ENCODE results near the gene CD3G.
A peak's percentile ranks its signal among the peaks of the same experiment; 100 is the strongest.
"Not testable (repeated sequence)": the region's sequence is repeated elsewhere in the genome, so short reads cannot be mapped to it uniquely, and the experiment has no call there.

The CD3G gene

DNA sequence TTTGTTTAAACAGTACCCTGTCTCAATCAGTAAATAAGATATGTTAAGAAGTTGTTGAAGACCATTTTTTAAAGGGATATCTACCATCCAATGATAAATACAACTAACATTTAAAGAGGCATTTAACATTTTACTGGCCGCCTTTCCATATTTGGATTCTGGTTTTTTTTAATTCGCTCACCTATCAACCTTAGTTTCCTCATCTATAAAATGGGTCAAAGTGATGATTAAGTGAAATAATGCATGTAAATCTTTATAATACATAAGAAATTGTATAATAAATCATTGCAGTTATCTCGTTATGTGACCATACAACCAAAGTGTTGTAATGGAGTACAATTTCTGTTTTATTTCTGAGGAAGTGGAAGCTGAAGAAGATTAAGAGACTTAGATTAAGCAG is 39.5 kb downstream of the CD3G start:
- no peak for DNase-seq

GRCh38 chr11:118396097-118396501 is 52.0 kb downstream of the CD3G start:
- DNase-seq, result no peak

- DNase-seq, result no peak
These were observed 53.3 kb downstream of the CD3G start for GRCh38 chr11:118397448-118397847.

DNA sequence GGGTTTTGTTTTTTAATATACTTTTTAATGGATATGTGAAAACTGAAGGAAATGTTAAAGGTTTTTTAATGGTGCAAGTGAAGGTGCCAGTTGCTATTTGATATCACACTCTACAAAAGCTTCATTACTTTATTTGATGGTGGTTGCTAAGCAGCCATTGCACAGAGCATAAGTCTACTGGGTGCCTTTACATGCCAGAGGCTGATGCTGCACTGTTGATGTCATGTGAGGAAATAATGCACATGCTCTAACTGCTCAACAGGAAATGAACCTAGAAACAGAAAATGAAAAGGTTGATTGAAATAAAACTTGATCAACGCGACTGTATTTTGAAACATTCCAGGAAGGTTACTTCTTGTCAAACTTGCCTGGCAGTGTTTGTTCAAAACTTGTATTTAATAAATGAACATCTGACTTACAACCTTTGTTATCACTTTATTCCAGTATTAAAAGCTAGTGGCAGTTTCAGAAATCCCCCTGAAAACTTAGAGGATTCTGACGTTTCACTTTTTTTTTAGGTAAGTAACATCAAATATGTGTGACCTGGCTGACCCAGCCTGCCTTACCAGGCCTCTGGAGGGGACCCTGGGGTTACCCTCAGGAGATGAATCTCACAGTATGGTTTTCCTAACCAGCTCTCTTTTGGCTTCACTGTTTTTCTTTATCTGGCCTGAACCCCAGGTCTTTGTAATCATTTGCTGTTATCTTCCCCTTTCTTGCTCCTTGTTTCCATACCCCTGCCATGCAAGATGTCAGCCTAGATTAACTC is 54.8 kb downstream of the CD3G start:
- no peak for DNase-seq

DNA sequence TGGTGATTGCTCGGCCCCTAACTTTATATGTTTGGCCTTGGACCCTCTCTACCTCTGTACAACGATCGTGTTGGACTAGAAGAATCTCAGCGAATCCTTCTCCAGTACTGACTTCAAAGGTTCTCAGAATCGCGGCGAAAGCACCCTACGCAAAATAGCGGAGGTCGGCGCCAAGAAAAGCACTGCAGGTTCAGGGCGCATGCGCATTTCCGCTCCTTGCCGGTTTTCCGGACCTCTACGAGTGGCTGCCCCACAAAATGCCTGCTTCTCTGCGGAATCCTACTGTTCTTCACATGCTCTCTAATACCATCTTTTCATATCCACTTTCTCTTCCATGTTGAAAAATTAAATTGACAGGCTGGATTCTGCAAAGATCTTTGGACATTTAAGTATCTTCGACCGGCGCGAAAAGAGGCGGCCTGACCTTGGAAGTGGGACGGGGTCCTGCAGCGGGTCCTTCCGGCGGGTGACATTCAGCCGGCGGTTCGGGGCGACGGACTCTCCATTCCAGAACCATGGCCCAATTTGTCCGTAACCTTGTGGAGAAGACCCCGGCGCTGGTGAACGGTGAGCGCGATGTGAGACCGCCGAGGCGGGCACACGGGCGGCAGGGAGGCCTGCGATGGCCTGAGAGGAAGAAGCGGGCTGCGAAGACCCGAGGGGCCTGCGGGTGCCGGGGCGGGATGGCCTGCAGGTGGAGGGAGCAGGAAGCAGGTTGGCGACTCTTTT is 57.2 kb downstream of the CD3G start, which contains the start of gene ATP5MG:
Gene ATP5MG, plus strand, starts transcription at position 456 of the 729 bp plus-strand sequence. Its CDS starts 60 bp downstream, at position 516.
- DNase-seq, result peak; percentile 90

- peak; percentile 75 for DNase-seq
These were observed 57.9 kb downstream of the CD3G start for GRCh38 chr11:118401880-118402590.

DNA sequence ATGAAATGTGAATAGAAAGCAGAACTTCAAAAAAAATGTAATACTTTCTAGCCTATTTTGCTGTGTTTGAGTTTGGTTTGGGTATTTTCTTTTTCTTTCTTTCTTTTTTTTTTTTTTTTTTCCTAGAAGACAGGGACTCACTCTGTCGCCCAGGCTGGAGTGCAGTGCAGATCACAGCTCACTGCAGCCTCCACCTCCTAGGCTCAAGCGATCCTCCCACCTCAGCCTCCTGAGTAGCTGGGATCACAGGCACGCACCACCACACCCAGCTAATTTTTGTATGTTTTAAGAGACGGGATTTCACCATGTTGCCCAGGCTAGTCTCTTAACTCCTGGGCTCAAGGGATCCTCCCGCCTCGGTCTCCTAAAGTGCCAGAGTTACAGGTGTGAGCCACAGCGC is 58.5 kb downstream of the CD3G start:
- not testable (repeated sequence) for DNase-seq

Data from EL (cell line).